Epithelial cell of esophagus (primary cell): ENCODE results near the gene TMEM269.
A peak's percentile ranks its signal among the peaks of the same experiment; 100 is the strongest.

Source experiments
- DNase-seq: peaks from one replicate; pipeline ENCODE4 v3.0.0; 2010; ENCODE audit warnings: low read depth
- H3K4me3 ChIP-seq: 2 replicates; pipeline ENCODE4 v1.5.1; 2011; ENCODE audit warnings: mild to moderate bottlenecking, low read length, control low read depth
- CTCF ChIP-seq: IDR thresholded peaks from 2 replicates; pipeline ENCODE4 v1.5.1; 2011; ENCODE audit warnings: low read depth, mild to moderate bottlenecking, low read length, control low read depth, inconsistent platforms; ENCODE audit not compliant: insufficient read depth; ENCODE audit errors: missing control alignments

TMEM269 gene

GRCh38 chr1:42788021-42788420, 3.2 kb downstream of the TMEM269 start:
- no peak for DNase-seq
- no peak overlapping the region for H3K4me3 ChIP-seq
- no peak for TF ChIP-seq CTCF

- no peak for TF ChIP-seq CTCF
- no peak for DNase-seq
- no peak overlapping the region for H3K4me3 ChIP-seq
Measured at GRCh38 chr1:42793824-42794223, 9.0 kb downstream of the TMEM269 start.

GRCh38 chr1:42797414-42797813, 12.6 kb downstream of the TMEM269 start:
- H3K4me3 ChIP-seq = no peak overlapping the region
- TF ChIP-seq CTCF = no peak
- no peak for DNase-seq

GRCh38 chr1:42797979-42798378, 13.2 kb downstream of the TMEM269 start:
- no peak overlapping the region for H3K4me3 ChIP-seq
- DNase-seq = no peak
- TF ChIP-seq CTCF = no peak

GRCh38 chr1:42801832-42802473, 17.2 kb downstream of the TMEM269 start:
- TF ChIP-seq CTCF = no peak
- peak; percentile 32 for DNase-seq
- no peak overlapping the region for H3K4me3 ChIP-seq

GRCh38 chr1:42806171-42806570, 21.4 kb downstream of the TMEM269 start:
- no peak for TF ChIP-seq CTCF
- H3K4me3 ChIP-seq = no peak overlapping the region
- DNase-seq = no peak

- DNase-seq = no peak
- TF ChIP-seq CTCF = no peak
- H3K4me3 ChIP-seq = no peak overlapping the region
Measured at GRCh38 chr1:42806593-42806992, 21.8 kb downstream of the TMEM269 start.
